ENCODE data around the gene NLK.
A peak's percentile ranks its signal among the peaks of the same experiment; 100 is the strongest.
"Not testable (repeated sequence)": the region's sequence is repeated elsewhere in the genome, so short reads cannot be mapped to it uniquely, and the experiment has no call there.

Gene NLK

DNA sequence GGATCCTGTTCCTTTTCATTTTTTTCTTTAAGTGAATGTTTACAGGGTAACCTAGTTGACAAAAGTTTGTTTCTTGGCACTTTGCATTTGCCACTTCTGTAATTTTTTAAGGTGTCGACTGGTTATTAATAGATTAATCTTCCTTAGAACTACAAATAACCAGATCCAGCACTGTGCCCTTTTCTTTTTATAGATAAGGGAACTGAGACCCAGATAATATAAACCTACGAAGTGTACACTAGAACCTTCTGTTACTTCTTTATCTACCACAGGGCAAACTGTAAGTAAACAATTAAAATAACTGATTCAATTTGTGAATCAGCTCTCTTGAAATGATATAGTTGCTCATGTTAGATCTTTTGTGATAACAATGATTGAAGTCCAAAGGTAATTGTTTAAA, 55.4 kb downstream of the NLK start:
- Histone ChIP-seq H3K27me3 (ENCODE audit: control insufficient read depth, insufficient read depth, low read length) (no peaks in the 10 kb centered on the region), H3K4me1 (ENCODE audit: control insufficient read depth, insufficient read depth, low read length) (no peaks in the 10 kb centered on the region), H3K36me3 (ENCODE audit: insufficient read depth, low read length) (no peaks in the 10 kb centered on the region), H3K4me2 (ENCODE audit: low read length) (no peak overlapping the region), H3K4me3 (ENCODE audit: low read length) (no peak overlapping the region), H3K9me3 (replicated peaks; ENCODE audit: low read length) (no peaks in the 10 kb centered on the region), H3K9ac (ENCODE audit: low read depth, low read length) (no peak overlapping the region)

DNA sequence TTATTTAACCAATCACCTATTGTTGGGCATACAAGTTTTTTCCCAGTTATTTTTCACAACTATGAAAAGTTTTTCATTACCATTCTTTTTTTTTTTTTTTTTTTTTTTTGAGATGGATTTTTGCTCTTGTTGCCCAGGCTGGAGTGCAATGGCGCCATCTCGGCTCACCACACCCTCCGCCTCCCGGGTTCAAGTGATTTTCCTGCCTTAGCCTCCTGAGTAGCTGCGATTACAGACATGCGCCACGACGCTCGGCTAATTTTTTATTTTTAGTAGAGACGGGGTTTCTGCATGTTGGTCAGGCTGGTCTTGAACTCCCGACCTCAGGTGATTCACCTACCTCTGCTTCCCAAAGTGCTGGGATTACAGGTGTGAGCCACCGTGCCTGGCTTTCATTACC, 56.1 kb downstream of the NLK start:
- H3K9ac ChIP-seq (ENCODE audit: low read depth, low read length); H3K9me3 ChIP-seq (replicated peaks; ENCODE audit: low read length); H3K4me3 ChIP-seq (ENCODE audit: low read length); H3K27me3 ChIP-seq (ENCODE audit: control insufficient read depth, insufficient read depth, low read length); H3K4me1 ChIP-seq (ENCODE audit: control insufficient read depth, insufficient read depth, low read length); H3K4me2 ChIP-seq (ENCODE audit: low read length); H3K36me3 ChIP-seq (ENCODE audit: insufficient read depth, low read length): not testable (repeated sequence)

DNA sequence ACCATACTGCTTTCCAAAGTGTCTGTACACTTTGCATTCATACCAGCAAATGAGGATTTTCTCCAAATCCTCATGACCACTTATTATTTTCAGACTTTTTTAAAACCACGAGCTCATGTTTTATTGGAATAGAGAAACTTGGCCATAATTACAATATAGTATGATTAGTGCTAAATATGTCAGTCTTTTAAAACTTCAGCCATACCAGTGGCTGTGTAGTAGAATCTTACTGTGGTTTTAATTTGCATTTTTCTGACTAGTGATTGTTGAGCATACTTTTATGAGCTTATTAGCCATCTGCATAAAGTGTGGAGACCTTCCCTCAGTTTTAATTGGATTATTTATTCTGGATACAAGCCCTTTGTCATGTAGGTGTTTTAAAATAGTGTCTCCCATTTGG, 57.8 kb downstream of the NLK start:
- no peaks in the 10 kb centered on the region for H3K27me3 ChIP-seq (ENCODE audit: control insufficient read depth, insufficient read depth, low read length)
- H3K4me2 ChIP-seq (ENCODE audit: low read length) = no peak overlapping the region
- H3K4me3 ChIP-seq (ENCODE audit: low read length) = no peak overlapping the region
- H3K9me3 ChIP-seq (replicated peaks; ENCODE audit: low read length) = no peaks in the 10 kb centered on the region
- H3K36me3 ChIP-seq (ENCODE audit: insufficient read depth, low read length) = no peaks in the 10 kb centered on the region
- H3K4me1 ChIP-seq (ENCODE audit: control insufficient read depth, insufficient read depth, low read length) = no peaks in the 10 kb centered on the region
- no peak overlapping the region for H3K9ac ChIP-seq (ENCODE audit: low read depth, low read length)

DNA sequence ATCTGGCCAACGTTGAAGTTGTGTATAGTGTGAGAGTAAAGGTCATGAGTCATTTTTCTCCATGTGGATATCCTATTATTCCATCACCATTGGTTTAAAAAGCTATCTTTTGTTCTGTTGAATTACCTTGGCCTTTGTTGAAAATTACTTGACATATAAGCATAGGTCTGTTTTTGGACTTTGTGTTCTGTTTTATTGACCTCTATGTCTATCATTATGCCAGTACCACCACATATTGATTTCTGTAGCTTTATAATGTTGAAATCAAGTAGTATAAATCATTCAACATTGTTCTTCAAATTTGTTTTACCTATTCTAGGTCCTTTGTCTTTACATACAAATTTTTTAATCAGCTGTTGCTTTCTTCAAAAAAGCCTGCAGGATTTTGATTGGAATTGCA, 58.5 kb downstream of the NLK start:
- Histone ChIP-seq H3K4me1 (ENCODE audit: control insufficient read depth, insufficient read depth, low read length) (no peaks in the 10 kb centered on the region), H3K9ac (ENCODE audit: low read depth, low read length) (no peak overlapping the region), H3K9me3 (replicated peaks; ENCODE audit: low read length) (no peaks in the 10 kb centered on the region), H3K4me2 (ENCODE audit: low read length) (no peak overlapping the region), H3K27me3 (ENCODE audit: control insufficient read depth, insufficient read depth, low read length) (no peaks in the 10 kb centered on the region), H3K4me3 (ENCODE audit: low read length) (no peak overlapping the region), H3K36me3 (ENCODE audit: insufficient read depth, low read length) (no peaks in the 10 kb centered on the region)

DNA sequence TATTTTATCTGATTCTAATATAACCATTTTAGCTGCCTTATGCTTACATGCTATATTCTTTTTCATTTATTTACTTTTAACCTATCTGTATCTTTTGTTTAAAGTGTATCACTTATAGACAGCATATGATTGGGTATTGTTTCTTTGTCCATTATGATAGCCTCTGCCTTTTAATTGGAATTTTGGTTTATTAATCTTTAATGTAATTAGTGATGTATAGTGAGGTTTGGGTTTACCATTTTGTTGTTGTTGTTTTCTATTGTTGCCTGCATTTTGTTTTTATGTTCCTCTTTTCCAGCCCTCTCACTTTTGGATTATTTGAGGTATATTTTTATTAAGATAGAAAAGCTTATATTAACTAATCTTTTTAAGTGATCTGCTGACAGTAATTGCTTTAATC, 59.4 kb downstream of the NLK start:
- H3K4me2 ChIP-seq (ENCODE audit: low read length) = no peak overlapping the region
- no peak overlapping the region for H3K9ac ChIP-seq (ENCODE audit: low read depth, low read length)
- H3K4me1 ChIP-seq (ENCODE audit: control insufficient read depth, insufficient read depth, low read length) = no peaks in the 10 kb centered on the region
- H3K36me3 ChIP-seq (ENCODE audit: insufficient read depth, low read length) = no peaks in the 10 kb centered on the region
- H3K27me3 ChIP-seq (ENCODE audit: control insufficient read depth, insufficient read depth, low read length) = no peaks in the 10 kb centered on the region
- no peaks in the 10 kb centered on the region for H3K9me3 ChIP-seq (replicated peaks; ENCODE audit: low read length)
- H3K4me3 ChIP-seq (ENCODE audit: low read length) = no peak overlapping the region

DNA sequence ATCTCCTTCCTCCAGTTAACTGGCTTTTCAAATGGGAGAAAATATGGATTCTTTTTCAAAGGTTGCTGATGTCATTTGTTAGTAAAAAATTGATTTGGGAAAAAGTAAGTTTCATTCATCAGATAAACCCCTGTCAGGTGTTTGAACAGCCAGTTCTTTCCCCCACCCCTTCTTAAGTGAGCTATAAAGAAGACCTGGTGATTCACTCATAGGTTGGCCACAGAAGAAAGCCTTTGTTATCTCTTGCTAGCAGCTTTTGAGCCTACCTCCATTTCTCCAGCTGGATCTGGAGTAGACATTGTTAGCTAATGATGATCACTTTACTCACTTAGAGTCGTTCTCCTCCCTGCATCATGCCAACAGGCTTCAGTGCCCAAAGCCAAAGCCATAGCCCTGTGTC, 63.0 kb downstream of the NLK start:
- H3K9me3 ChIP-seq (replicated peaks; ENCODE audit: low read length) = peaks cover 3% of the 10 kb centered on the region
- no peak overlapping the region for H3K9ac ChIP-seq (ENCODE audit: low read depth, low read length)
- no peaks in the 10 kb centered on the region for H3K4me1 ChIP-seq (ENCODE audit: control insufficient read depth, insufficient read depth, low read length)
- H3K4me2 ChIP-seq (ENCODE audit: low read length) = no peak overlapping the region
- no peak overlapping the region for H3K4me3 ChIP-seq (ENCODE audit: low read length)
- H3K27me3 ChIP-seq (ENCODE audit: control insufficient read depth, insufficient read depth, low read length) = no peaks in the 10 kb centered on the region
- H3K36me3 ChIP-seq (ENCODE audit: insufficient read depth, low read length) = no peaks in the 10 kb centered on the region

DNA sequence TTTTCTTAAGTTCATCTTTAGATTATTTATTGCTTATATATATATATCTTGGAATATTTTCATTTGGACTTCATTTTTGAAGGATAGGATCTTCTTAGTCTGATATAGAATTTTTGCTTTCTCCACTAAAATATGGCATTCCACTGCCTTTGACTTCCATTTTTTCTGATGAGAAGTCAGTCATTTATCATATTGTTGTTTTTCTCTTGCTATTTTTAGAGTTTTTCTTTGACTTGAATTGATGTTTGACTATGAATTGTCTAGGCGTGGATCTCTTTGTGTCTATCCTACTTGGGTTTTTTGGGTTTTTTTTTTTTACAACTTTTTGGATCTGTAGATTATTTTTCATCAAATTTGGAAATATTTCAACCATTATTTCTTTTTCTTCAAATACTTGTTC, 67.7 kb downstream of the NLK start:
- Histone ChIP-seq H3K4me2 (ENCODE audit: low read length) (no peak overlapping the region), H3K9ac (ENCODE audit: low read depth, low read length) (no peak overlapping the region), H3K36me3 (ENCODE audit: insufficient read depth, low read length) (no peaks in the 10 kb centered on the region), H3K27me3 (ENCODE audit: control insufficient read depth, insufficient read depth, low read length) (no peaks in the 10 kb centered on the region), H3K9me3 (replicated peaks; ENCODE audit: low read length) (peaks cover 3% of the 10 kb centered on the region), H3K4me3 (ENCODE audit: low read length) (no peak overlapping the region), H3K4me1 (ENCODE audit: control insufficient read depth, insufficient read depth, low read length) (peaks cover 16% of the 10 kb centered on the region)

DNA sequence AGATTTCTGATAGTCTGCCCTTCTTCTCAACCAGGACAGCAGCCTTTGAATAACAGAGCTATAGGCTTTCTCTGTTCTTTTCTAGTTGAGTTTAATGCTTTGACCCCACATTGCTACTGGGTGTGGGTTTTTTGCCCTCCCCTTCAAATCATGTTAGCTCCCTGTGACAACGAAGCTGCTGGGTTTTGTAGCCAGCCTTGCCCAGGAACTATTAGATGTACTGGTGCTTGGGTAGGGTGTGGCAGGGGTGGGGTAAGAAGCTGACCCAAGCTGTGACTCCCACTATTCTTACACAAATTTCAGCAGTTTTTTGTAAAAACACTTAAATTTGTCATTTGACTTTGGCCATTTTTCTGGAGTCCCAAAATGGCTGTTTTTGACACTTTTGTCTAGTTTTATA, 69.7 kb downstream of the NLK start:
- Histone ChIP-seq H3K4me1 (ENCODE audit: control insufficient read depth, insufficient read depth, low read length) (peaks cover 16% of the 10 kb centered on the region), H3K4me2 (ENCODE audit: low read length) (peak overlapping the region; percentile 38), H3K27me3 (ENCODE audit: control insufficient read depth, insufficient read depth, low read length) (no peaks in the 10 kb centered on the region), H3K4me3 (ENCODE audit: low read length) (no peak overlapping the region), H3K9me3 (replicated peaks; ENCODE audit: low read length) (peaks cover 3% of the 10 kb centered on the region), H3K9ac (ENCODE audit: low read depth, low read length) (no peak overlapping the region), H3K36me3 (ENCODE audit: insufficient read depth, low read length) (no peaks in the 10 kb centered on the region)

DNA sequence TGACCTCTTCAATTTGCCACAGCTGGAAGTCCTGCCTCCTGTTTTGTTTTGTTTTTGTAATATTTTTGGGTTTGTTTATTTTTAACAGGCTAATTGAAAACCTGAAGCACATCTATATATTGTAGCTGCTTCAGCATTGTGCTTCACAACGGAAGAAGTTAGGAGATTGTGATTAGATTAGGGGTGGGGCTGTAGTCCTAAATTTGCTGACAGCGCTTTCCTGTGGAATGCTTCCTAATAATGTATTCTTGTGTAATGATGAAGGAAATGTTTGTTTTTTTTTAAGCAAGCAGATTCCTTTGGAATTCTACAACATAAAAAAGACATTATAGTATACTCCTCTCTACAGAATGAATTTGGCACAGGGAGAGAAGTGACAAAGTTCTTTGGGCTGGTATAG, 70.1 kb downstream of the NLK start:
- H3K9me3 ChIP-seq (replicated peaks; ENCODE audit: low read length) = peaks cover 3% of the 10 kb centered on the region
- H3K4me2 ChIP-seq (ENCODE audit: low read length) = peak overlapping the region; percentile 38
- no peaks in the 10 kb centered on the region for H3K27me3 ChIP-seq (ENCODE audit: control insufficient read depth, insufficient read depth, low read length)
- H3K36me3 ChIP-seq (ENCODE audit: insufficient read depth, low read length) = no peaks in the 10 kb centered on the region
- peaks cover 16% of the 10 kb centered on the region for H3K4me1 ChIP-seq (ENCODE audit: control insufficient read depth, insufficient read depth, low read length)
- no peak overlapping the region for H3K9ac ChIP-seq (ENCODE audit: low read depth, low read length)
- no peak overlapping the region for H3K4me3 ChIP-seq (ENCODE audit: low read length)

DNA sequence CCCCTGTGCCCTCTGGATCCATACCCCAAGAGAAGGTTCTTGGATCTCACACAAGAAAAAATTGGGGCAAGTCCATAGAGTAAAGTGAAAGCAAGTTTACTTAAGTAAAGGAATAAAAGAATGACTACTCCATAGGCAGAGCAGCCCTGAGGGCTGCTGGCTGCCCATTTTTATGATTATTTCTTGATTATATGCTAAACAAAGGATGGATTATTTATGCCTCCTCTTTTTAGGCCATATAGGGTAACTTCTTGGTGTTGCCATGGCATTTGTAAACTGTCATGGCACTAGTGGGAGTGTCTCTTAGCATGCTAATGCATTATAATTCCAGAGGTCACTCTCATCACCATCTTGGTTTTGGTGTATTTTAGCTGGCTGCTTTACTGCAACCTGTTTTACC, 70.8 kb downstream of the NLK start:
- H3K9me3 ChIP-seq (replicated peaks; ENCODE audit: low read length) = peaks cover 3% of the 10 kb centered on the region
- no peak overlapping the region for H3K4me3 ChIP-seq (ENCODE audit: low read length)
- no peaks in the 10 kb centered on the region for H3K36me3 ChIP-seq (ENCODE audit: insufficient read depth, low read length)

DNA sequence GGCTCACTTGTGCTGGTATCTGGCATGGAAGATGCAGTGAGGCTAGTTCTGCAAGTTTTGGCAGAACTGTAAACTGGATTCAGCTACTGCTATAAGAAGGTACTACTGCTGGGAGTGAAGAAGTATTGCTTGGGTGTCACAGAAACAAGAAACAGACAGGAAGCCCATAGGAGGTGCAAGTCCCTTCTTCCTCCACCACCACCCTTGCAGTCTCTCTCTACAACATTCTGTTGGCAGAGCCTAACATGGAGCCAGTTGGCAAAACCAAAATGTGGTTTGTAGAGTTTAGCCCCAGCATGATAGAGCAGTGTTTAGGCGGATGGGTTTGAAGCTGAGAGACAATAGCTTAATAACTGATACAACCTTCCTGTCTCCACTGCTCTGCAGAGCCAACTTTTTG, 72.6 kb downstream of the NLK start:
- Histone ChIP-seq H3K27me3 (ENCODE audit: control insufficient read depth, insufficient read depth, low read length) (no peaks in the 10 kb centered on the region), H3K9ac (ENCODE audit: low read depth, low read length) (no peak overlapping the region), H3K4me1 (ENCODE audit: control insufficient read depth, insufficient read depth, low read length) (peaks cover 16% of the 10 kb centered on the region), H3K36me3 (ENCODE audit: insufficient read depth, low read length) (no peaks in the 10 kb centered on the region), H3K9me3 (replicated peaks; ENCODE audit: low read length) (peaks cover 3% of the 10 kb centered on the region), H3K4me2 (ENCODE audit: low read length) (no peak overlapping the region), H3K4me3 (ENCODE audit: low read length) (no peak overlapping the region)

More for the DNA sequence above, 70.8 kb downstream of the NLK start:
- peaks cover 16% of the 10 kb centered on the region for H3K4me1 ChIP-seq (ENCODE audit: control insufficient read depth, insufficient read depth, low read length)
- no peak overlapping the region for H3K9ac ChIP-seq (ENCODE audit: low read depth, low read length)
- no peak overlapping the region for H3K4me2 ChIP-seq (ENCODE audit: low read length)
- H3K27me3 ChIP-seq (ENCODE audit: control insufficient read depth, insufficient read depth, low read length) = no peaks in the 10 kb centered on the region

DNA sequence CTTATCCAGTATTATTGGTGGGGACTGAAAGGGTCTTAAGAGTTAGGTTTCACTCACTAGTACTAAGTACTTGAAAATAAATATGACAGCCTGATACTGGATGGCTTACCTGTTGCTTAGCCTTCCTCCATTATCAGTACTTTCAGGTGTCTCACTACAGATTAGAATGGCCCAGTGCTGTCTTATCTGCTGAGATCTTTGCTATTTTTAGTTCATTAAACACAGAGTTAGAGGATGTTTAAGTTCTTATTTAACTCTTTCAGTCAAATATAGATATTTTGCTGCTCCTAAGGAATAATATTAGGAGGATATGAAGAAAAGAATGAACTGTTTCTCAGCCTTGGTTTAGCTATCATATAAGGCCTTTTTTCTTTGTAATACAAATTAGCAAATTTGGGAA, 74.8 kb downstream of the NLK start:
- H3K4me3 ChIP-seq (ENCODE audit: low read length) = no peak overlapping the region
- H3K4me2 ChIP-seq (ENCODE audit: low read length) = no peak overlapping the region
- peaks cover under 1% of the 10 kb centered on the region for H3K36me3 ChIP-seq (ENCODE audit: insufficient read depth, low read length)
- no peaks in the 10 kb centered on the region for H3K27me3 ChIP-seq (ENCODE audit: control insufficient read depth, insufficient read depth, low read length)
- H3K4me1 ChIP-seq (ENCODE audit: control insufficient read depth, insufficient read depth, low read length) = peaks cover 11% of the 10 kb centered on the region
- H3K9me3 ChIP-seq (replicated peaks; ENCODE audit: low read length) = no peaks in the 10 kb centered on the region
- no peak overlapping the region for H3K9ac ChIP-seq (ENCODE audit: low read depth, low read length)

Measured in skeletal muscle satellite cell (primary cell).